HepG2 (cell line): Measurements from ENCODE around the gene SLIT3.

Experiments used
- ARNT2 ChIP-seq: sonication (generic); formaldehyde crosslinking; IDR thresholded peaks from 2 replicates; pipeline ENCODE4 v1.8.0; 2022; ENCODE audit warnings: mild to moderate bottlenecking, low read depth, missing genetic modification reagents, moderate library complexity
- CHD2 ChIP-seq: IDR thresholded peaks from 2 replicates; pipeline ENCODE4 v1.6.1; 2011; ENCODE audit warnings: low read depth, low read length, improper control_type of control experiment
- CREM ChIP-seq, 2 experiments: sonication (generic) in 1 of 2; formaldehyde crosslinking in 1 of 2; IDR thresholded peaks; 2 replicates each; pipeline versions ENCODE4 v1.4.0 to v1.6.1; 2016 to 2020; ENCODE audit warnings: antibody characterized with exemption in 1 of 2, mild to moderate bottlenecking in 1 of 2, missing genetic modification reagents in 1 of 2
- E2F1 ChIP-seq: sonication (generic); formaldehyde crosslinking; IDR thresholded peaks from 2 replicates; pipeline ENCODE4 v1.5.0; 2020; ENCODE audit warnings: missing genetic modification reagents
- GABPA ChIP-seq, 2 experiments: IDR thresholded peaks; 2 replicates each; pipeline ENCODE4 v1.6.1; 2011 to 2016; ENCODE audit warnings: low read depth in 2 of 2, low read length in 1 of 2, missing biosample characterization in 1 of 2, missing genetic modification characterization in 1 of 2
- TCF7L2 ChIP-seq: IDR thresholded peaks from 2 replicates; pipeline ENCODE4 v1.6.1; 2011; ENCODE audit warnings: mild to moderate bottlenecking, low read depth, low read length, moderate library complexity
- ZFP36 ChIP-seq: fragments of 150-350 bp; IDR thresholded peaks from 2 replicates; pipeline ENCODE4 v1.6.1; 2018; ENCODE audit warnings: borderline replicate concordance, low read length, low read depth; ENCODE audit not compliant: partially characterized antibody
- ZNF121 ChIP-seq: sonication (generic); formaldehyde crosslinking; IDR thresholded peaks from 2 replicates; pipeline ENCODE4 v1.5.0; 2020; ENCODE audit warnings: mild to moderate bottlenecking, missing genetic modification reagents
- ZNF777 ChIP-seq: sonication (generic); formaldehyde crosslinking; IDR thresholded peaks from 2 replicates; pipeline ENCODE4 v1.4.0; 2020; ENCODE audit warnings: missing genetic modification reagents

- TF ChIP-seq ARNT2 (CRISPR knock-in tag), result no peak
- no peak for TF ChIP-seq ZFP36
- TF ChIP-seq CHD2, result no peak
- TF ChIP-seq CREM (IDR thresholded peaks at IDR 0.05), result no peak
- no peak for TF ChIP-seq CREM (CRISPR knock-in tag; IDR thresholded peaks at IDR 0.05)
- no peak for TF ChIP-seq ZNF121 (CRISPR knock-in tag)
- no peak for TF ChIP-seq E2F1 (CRISPR knock-in tag)
- TF ChIP-seq TCF7L2, result no peak
- no peak for TF ChIP-seq GABPA (IDR thresholded peaks at IDR 0.05; ENCODE audit: low read depth, low read length)
- TF ChIP-seq GABPA (CRISPR knock-in tag; IDR thresholded peaks at IDR 0.05; ENCODE audit: low read depth), result no peak
- TF ChIP-seq ZNF777, result no peak
Measured at GRCh38 chr5:168813184-168813968, 487.6 kb downstream of the SLIT3 start.
